ENCODE measurements around the gene NPY5R.

The NPY5R gene

DNA sequence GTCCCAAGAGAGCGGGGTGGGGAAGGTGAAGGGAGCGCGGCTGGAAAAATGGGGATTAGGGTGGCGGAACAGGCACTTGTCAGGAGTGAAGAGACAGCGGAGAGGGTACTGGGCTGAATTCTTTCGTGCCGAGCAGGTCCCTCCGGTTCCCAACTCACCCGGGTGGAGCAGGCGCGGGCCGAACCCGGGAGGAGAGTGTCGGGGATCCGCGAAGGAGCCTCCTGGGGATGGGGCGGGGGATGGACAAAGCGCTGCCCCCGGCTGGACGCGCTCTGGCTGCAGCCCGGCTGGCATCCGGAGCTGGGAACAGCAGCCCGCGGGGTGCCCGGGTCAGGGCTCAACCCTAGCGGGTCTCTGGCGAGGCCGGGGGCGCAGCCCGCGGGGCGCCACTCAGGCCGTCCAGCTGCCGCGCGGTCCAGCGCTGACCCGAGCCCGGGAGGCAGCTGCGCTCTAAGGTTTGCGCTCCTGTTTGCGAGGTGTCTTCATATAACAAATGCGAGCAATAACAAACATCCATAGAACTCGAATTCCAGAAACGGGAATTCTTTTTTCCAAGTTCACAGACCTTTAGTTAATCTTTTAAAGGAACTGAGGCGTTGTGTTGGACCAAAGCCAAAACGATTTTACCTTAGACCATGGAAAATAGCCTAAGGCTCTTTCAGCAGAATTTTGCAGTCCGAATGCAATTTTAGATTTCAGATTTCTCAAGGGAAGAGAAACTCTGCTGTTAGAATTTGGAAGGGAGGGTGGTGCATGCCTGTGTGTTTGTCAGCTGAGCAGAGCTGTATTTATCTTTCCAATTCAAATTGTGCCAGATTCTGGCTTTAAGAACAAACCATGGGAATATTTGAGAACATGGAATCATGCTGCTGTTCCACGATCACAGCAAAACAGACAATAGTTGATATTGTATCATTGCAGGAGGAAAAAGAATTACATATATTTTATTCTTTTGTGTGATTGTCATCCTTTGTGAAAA is 744 bp downstream of the NPY5R start:
- DNase-seq (ENCODE audit: insufficient read length) (no peak), FAIRE-seq (no peak)

DNA sequence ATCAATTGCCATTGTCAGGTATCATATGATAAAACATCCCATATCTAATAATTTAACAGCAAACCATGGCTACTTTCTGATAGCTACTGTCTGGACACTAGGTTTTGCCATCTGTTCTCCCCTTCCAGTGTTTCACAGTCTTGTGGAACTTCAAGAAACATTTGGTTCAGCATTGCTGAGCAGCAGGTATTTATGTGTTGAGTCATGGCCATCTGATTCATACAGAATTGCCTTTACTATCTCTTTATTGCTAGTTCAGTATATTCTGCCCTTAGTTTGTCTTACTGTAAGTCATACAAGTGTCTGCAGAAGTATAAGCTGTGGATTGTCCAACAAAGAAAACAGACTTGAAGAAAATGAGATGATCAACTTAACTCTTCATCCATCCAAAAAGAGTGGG is 7.0 kb downstream of the NPY5R start:
- DNase-seq (ENCODE audit: insufficient read length) (no peak), FAIRE-seq (no peak)
- TF ChIP-seq POLR2AphosphoS5 (IDR thresholded peaks at IDR 0.05; ENCODE audit: low read depth, low read length): no peak
- TF ChIP-seq POLR2A (IDR thresholded peaks at IDR 0.05; ENCODE audit: low read depth, low read length): no peak
- no peak for TF ChIP-seq TAF1 (IDR thresholded peaks at IDR 0.05; ENCODE audit: borderline replicate concordance, low read depth, low read length)

More for the DNA sequence above, 744 bp downstream of the NPY5R start:
- no peak for TF ChIP-seq TAF1 (IDR thresholded peaks at IDR 0.05; ENCODE audit: borderline replicate concordance, low read depth, low read length)
- TF ChIP-seq POLR2A (IDR thresholded peaks at IDR 0.05; ENCODE audit: low read depth, low read length): no peak
- no peak for TF ChIP-seq POLR2AphosphoS5 (IDR thresholded peaks at IDR 0.05; ENCODE audit: low read depth, low read length)

DNA sequence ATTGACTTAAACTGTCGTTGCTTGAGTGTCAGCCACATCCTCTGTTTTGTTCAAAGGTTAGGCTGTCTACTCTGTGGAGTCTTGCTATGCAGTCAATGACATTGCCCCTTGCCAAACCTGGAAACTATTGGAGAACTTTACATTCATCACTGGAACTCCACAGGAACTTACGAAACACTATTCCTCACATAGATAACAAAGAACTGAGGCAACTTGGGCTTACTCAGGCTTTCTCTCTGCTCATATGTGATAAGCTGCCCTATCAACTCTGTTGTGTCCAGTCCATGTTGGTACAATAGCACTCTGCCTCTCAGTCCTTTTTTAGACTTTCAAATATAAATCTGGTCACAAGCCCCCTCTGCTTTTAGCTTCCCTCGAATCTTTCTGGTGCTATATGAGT is 9.4 kb downstream of the NPY5R start:
- FAIRE-seq (no peak), DNase-seq (ENCODE audit: insufficient read length) (no peak)

DNA sequence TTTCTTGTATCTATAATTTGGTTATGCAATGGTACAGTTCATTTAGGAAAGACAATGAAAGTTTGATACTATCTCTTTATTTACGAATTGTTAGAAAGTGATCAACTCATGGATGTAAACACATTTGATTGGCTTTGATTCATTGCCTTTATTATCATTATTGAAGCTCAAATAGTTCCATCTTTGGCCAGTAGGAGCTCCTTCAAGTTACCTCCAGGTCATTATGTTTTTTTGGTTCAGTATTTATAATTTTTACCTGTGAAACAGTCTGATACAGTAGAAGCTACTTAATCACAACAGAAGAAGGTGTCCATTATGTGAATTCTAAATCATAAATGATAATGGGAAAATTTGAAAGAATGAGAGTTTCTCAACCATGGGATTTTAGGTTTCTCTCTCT is 12.4 kb downstream of the NPY5R start:
- FAIRE-seq (no peak), DNase-seq (ENCODE audit: insufficient read length) (no peak)
- TF ChIP-seq TAF1 (IDR thresholded peaks at IDR 0.05; ENCODE audit: borderline replicate concordance, low read depth, low read length) (no peak), POLR2A (IDR thresholded peaks at IDR 0.05; ENCODE audit: low read depth, low read length) (no peak), POLR2AphosphoS5 (IDR thresholded peaks at IDR 0.05; ENCODE audit: low read depth, low read length) (no peak)

More for the DNA sequence above, 9.4 kb downstream of the NPY5R start:
- TF ChIP-seq TAF1 (IDR thresholded peaks at IDR 0.05; ENCODE audit: borderline replicate concordance, low read depth, low read length) (no peak), POLR2AphosphoS5 (IDR thresholded peaks at IDR 0.05; ENCODE audit: low read depth, low read length) (no peak), POLR2A (IDR thresholded peaks at IDR 0.05; ENCODE audit: low read depth, low read length) (no peak)

DNA sequence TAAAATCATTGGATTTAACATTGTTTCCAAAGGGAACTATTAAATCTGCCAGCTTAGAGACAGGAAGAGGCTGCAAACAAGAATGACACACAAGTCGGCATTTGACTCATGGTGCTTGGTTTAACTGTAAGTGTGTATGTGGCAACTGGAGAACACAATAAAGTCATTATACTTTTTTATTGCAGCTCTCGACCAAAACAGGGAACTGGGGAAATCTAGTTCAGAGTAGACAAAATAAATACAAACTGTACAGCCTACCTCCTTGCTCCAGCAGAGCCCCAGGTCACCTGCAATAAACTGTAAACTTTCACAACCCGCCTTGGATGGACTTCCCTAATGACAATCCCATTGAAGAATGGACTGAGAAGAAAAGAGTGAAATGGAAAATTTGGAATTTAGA is 24.0 kb downstream of the NPY5R start:
- DNase-seq (ENCODE audit: insufficient read length) (no peak), FAIRE-seq (no peak)
- no peak for TF ChIP-seq POLR2AphosphoS5 (IDR thresholded peaks at IDR 0.05; ENCODE audit: low read depth, low read length)
- no peak for TF ChIP-seq POLR2A (IDR thresholded peaks at IDR 0.05; ENCODE audit: low read depth, low read length)
- TF ChIP-seq TAF1 (IDR thresholded peaks at IDR 0.05; ENCODE audit: borderline replicate concordance, low read depth, low read length): no peak

DNA sequence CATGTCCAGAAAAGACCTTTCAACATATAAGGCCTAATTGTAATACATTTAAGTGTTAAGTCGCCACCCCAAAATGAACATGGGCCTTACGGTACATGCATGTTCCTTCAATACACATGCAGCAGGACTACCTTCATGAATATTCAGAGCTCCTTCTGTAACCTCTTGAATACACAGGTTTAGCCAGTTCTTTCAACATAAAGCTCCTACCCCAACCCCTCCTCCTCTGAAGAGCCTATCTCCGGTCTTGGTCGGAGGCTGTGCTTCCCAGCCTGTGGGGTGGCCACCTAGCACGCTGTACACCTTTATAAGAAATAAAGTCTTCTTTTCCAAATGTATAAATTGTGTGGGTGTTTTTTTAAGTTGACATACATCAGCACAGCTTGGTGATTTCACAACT is 28.3 kb downstream of the NPY5R start:
- DNase-seq (ENCODE audit: insufficient read length) (no peak), FAIRE-seq (no peak)
- TF ChIP-seq POLR2A (IDR thresholded peaks at IDR 0.05; ENCODE audit: low read depth, low read length) (no peak), POLR2AphosphoS5 (IDR thresholded peaks at IDR 0.05; ENCODE audit: low read depth, low read length) (no peak), TAF1 (IDR thresholded peaks at IDR 0.05; ENCODE audit: borderline replicate concordance, low read depth, low read length) (no peak)

DNA sequence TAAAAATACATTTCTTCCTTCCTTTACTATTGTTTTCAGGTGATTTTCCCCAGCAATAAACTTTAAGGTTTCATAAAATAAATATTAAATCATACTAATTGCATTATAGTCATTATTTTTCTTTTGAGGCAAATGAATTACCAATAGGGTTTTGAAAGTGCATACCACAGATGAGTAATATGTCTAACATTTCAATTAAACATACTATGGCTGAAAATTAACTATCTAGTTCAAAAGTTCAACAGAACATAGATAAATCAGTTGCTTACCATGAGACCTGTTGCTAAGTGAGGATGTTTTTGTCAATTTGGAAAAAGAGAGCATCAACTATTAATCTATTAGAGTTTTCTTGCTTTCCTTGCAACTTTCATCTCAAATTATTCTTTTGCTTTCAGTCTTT is 35.0 kb downstream of the NPY5R start:
- FAIRE-seq (no peak), DNase-seq (ENCODE audit: insufficient read length) (no peak)
- no peak for TF ChIP-seq POLR2AphosphoS5 (IDR thresholded peaks at IDR 0.05; ENCODE audit: low read depth, low read length)
- no peak for TF ChIP-seq TAF1 (IDR thresholded peaks at IDR 0.05; ENCODE audit: borderline replicate concordance, low read depth, low read length)
- TF ChIP-seq POLR2A (IDR thresholded peaks at IDR 0.05; ENCODE audit: low read depth, low read length): no peak

DNA sequence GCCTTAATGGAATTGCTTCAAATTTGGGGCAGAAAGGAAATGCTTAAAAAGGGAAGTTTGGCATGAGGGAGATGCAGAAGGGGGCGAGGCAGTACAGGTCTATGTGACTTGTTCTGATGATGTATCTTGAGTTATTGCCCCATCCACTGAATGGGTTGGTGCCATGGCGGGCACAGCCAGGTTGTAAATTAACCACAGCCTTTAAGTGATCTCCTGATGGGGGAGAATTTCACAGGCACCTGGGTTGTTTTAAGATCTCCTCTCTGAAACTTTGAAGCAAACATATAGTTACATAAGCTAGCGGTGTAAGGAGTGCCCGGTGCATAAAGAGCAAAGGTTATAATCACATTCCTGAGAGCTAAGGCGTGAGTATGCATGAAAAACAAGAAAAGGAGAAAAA is 37.0 kb downstream of the NPY5R start:
- no peak for FAIRE-seq
- DNase-seq (ENCODE audit: insufficient read length): no peak
- no peak for TF ChIP-seq POLR2AphosphoS5 (IDR thresholded peaks at IDR 0.05; ENCODE audit: low read depth, low read length)
- no peak for TF ChIP-seq TAF1 (IDR thresholded peaks at IDR 0.05; ENCODE audit: borderline replicate concordance, low read depth, low read length)
- TF ChIP-seq POLR2A (IDR thresholded peaks at IDR 0.05; ENCODE audit: low read depth, low read length): no peak

DNA sequence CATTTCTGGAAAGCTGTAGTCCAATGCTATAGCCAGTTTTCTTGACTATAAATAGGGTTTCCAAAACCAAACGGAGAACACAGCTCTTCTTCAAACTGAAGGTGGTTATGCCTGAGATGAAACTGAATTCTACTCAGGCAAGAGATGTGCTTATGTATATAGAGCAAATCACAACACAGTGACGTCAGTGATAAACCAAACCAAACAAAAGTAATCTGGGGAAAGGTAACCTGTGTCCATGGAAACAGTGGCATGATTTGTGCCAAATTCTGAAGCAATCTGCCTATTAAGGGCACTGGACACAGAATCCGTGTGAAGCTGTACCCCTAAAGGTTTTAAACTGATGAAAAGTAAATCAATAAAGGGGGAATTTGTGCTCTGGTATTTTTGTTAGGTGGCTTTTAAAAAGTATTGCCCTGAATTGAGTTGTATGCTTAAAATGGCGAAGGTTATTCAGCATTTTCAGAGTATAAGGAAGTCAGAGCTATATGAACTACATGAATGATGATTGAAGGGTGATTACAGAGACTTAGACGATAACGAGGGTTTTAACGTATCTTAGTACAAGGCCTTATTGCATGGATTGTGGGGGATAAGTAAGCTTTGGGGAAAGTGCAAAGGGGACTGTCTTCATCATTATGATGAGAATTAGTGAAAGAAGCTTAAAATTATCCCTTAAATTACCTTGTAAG is 38.6 kb downstream of the NPY5R start:
- no peak for TF ChIP-seq POLR2A (IDR thresholded peaks at IDR 0.05; ENCODE audit: low read depth, low read length)
- TF ChIP-seq POLR2AphosphoS5 (IDR thresholded peaks at IDR 0.05; ENCODE audit: low read depth, low read length): no peak
- no peak for TF ChIP-seq TAF1 (IDR thresholded peaks at IDR 0.05; ENCODE audit: borderline replicate concordance, low read depth, low read length)
- DNase-seq (ENCODE audit: insufficient read length) (no peak), FAIRE-seq (no peak)

DNA sequence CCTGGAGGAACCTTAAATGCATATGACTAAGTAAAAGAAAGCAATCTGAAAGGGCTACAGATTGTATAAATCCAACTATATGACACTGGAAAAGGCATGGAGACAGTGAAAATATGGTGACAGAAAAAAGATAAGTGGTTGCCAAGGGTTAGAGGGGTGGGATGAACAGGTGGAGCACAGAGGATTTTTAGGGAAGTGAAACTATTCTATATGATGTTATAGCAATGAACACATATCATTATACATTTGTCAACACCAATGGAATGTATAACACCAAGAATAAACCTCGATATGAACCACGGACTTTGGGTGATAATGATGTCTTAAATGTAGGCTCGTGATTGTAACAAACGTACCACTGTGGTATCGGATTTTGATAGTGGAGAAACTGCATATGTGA is 40.7 kb downstream of the NPY5R start:
- DNase-seq (ENCODE audit: insufficient read length) (no peak), FAIRE-seq (no peak)
- TF ChIP-seq TAF1 (IDR thresholded peaks at IDR 0.05; ENCODE audit: borderline replicate concordance, low read depth, low read length) (no peak), POLR2A (IDR thresholded peaks at IDR 0.05; ENCODE audit: low read depth, low read length) (no peak), POLR2AphosphoS5 (IDR thresholded peaks at IDR 0.05; ENCODE audit: low read depth, low read length) (no peak)

DNA sequence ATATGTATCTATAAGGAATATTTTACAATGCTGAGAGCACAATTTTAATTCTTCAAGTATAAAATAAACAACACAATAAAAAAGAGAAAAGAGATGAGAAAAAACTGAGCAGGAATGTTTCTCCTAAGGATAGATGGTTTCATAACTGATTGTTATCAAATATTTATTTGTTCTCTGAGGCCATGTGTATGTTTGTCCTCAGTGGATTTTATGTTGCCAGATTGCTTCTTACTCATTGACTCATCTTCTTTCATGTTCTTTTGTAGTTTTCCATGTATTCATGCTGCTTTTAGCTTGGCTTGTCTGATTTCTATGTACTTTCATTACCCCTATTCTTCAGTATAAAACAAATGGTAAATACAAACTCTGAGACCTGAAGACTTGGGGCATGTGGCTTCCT is 41.2 kb downstream of the NPY5R start:
- DNase-seq (ENCODE audit: insufficient read length) (no peak), FAIRE-seq (no peak)
- TF ChIP-seq POLR2AphosphoS5 (IDR thresholded peaks at IDR 0.05; ENCODE audit: low read depth, low read length) (no peak), POLR2A (IDR thresholded peaks at IDR 0.05; ENCODE audit: low read depth, low read length) (no peak), TAF1 (IDR thresholded peaks at IDR 0.05; ENCODE audit: borderline replicate concordance, low read depth, low read length) (no peak)

Measured in GM12892 (cell line).